Middle frontal gyrus (tissue), 1 donor: ENCODE results near the gene EPN1.
"Not testable (repeated sequence)": the region's sequence is repeated elsewhere in the genome, so short reads cannot be mapped to it uniquely, and the experiment has no call there.

ENCODE experiments used
- DNase-seq: peaks from one replicate; pipeline ENCODE4 v3.0.0-alpha.2; 2015; ENCODE audit warnings: low spot score; ENCODE audit errors: extremely low spot score

EPN1 gene

DNA sequence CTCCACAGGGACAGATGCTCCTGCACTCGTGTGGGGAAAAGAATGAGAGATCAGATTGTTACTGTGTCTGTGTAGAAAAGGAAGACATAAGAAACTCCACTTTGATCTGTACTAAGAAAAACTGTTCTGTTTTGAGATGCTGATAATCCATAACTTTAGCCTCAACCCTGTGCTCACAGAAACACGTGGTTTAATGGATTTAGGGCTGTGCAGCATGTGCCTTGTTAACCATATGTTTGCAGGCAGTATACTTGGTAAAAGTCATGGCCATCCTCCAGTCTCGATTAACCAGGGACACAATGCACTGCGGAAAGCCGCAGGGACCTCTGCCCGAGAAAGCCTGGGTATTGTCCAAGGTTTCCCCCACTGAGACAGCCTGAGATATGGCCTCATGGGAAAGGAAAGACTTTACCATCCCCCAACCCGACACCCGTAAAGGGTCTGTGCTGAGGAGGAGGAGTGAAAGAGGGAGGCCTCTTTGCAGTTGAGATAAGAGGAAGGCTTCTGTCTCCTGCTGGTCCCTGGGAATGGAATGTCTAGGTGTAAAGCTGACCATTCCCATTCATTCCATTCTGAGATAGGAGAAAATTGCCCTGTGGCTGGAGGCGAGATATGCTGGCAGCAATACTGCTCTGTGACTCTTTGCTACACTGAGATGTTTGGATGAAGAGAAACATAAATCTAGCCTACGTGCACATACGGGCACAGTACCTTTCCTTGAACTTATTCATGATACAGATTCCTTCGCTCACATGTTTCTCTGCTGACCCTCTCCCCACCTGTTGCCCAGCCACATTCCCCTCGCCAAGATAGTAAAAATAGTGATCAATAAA lies 43.1 kb downstream of the EPN1 start:
- DNase-seq, result not testable (repeated sequence)

- no peak for DNase-seq
These were observed 45.3 kb downstream of the EPN1 start for GRCh38 chr19:55720214-55720746.

DNA sequence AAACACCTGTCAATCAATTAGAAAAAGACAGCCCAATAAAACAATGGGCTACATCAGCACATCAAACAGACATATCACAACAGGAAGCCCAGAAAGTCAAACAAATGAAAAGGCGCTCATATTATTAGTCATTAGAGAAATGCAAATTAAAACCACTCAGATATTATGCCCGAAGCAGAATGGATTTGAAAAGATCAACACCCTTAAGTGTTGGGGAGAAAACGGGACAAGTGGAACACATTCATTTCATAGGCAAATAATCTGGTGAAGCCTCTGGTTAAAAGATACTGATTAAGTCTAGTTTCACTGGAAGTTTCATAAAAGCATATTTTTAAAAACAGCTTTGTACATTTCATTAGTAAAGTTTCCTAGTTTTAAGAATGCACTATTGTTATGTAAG lies 45.8 kb downstream of the EPN1 start:
- no peak for DNase-seq

DNA sequence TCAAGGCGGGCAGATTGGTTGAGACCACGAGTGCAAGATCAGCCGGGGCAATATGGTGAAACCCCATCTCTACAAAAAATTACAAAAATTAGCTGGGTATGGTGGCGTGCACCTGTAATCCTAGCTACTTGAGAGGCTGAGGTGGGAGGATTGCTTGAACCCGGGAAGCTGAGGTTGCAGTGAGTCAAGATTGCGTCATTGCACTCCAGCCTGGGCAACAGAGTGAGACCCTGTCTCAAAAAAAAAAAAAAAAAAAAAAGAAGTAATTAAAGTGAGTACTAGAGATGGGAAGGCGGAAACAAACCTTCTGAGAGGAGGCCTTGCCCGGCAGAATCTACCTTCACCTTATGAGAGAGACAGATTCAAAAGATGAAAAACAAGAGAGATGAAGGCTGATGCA lies 48.5 kb downstream of the EPN1 start:
- no peak for DNase-seq

- not testable (repeated sequence) for DNase-seq
These were observed 55.4 kb downstream of the EPN1 start for GRCh38 chr19:55730378-55730777.

- DNase-seq, result no peak
These were observed 63.3 kb downstream of the EPN1 start, which contains the start of gene NLRP9 for GRCh38 chr19:55738302-55738701. Gene NLRP9, minus strand, starts transcription at chr19:55738402. Its CDS starts 28 bp downstream, at chr19:55738374.

DNA sequence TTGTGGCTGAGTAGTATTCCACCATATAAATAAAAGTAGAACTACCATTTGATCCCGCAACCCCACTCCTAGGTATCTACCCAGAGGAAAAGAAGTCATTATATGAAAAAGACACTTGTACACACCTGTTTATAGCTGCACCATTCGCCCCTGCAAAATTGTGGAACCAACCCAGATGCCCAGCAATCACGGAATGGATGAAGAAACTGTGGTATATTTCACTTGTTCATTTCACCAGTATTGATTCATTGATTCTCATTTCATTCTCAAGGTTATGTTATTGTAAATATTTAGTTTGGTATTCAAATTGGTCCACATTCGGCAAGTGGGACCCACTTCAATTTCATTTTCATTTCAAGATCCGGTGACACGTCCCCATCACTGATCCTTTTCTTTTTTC lies 75.7 kb downstream of the EPN1 start:
- no peak for DNase-seq

GRCh38 chr19:55753401-55753800 lies 78.4 kb downstream of the EPN1 start:
- DNase-seq, result no peak

- DNase-seq, result not testable (repeated sequence)
These were observed 81.8 kb downstream of the EPN1 start for GRCh38 chr19:55756808-55757207.

GRCh38 chr19:55758797-55759196 lies 83.8 kb downstream of the EPN1 start, which contains the start of gene RFPL4A:
Gene RFPL4A, plus strand, starts transcription at chr19:55759097. Its CDS starts 2,704 bp downstream, at chr19:55761801.
- DNase-seq, result not testable (repeated sequence)
